ENCODE results near the gene PELO.

- TF ChIP-seq GABPA (tag; conservative IDR thresholded peaks at IDR 0.05; ENCODE audit: low read depth) (no peak), ZBTB11 (CRISPR knock-in tag; IDR thresholded peaks at IDR 0.05) (no peak), POLR2G (IDR thresholded peaks at IDR 0.05; ENCODE audit: low read depth, low read length) (no peak), ID3 (CRISPR knock-in tag; IDR thresholded peaks at IDR 0.05) (no peak), ID3 (tag; IDR thresholded peaks at IDR 0.05) (no peak), KDM1A (IDR thresholded peaks at IDR 0.05) (no peak)
These were observed 8.3 kb downstream of the PELO start for GRCh38 chr5:52796031-52796430.
